Kidney capillary endothelial cell (primary cell): ENCODE data around the gene TBC1D17.

Experiments
- DNase-seq: peaks from one replicate; pipeline ENCODE4 v3.0.0-alpha.2; 2018; ENCODE audit warnings: low spot score

TBC1D17 gene

GRCh38 chr19:49877879-49878743 is 609 bp downstream of the TBC1D17 start:
- DNase-seq, result peak; percentile 93

- no peak for DNase-seq
These were observed 1.2 kb downstream of the TBC1D17 start for GRCh38 chr19:49878744-49879070.

- DNase-seq, result no peak
These were observed 1.9 kb downstream of the TBC1D17 start for GRCh38 chr19:49879243-49879963.

- no peak for DNase-seq
These were observed 2.8 kb downstream of the TBC1D17 start for GRCh38 chr19:49880162-49880869.

- DNase-seq, result no peak
These were observed 3.7 kb downstream of the TBC1D17 start for GRCh38 chr19:49881186-49881585.

GRCh38 chr19:49881672-49882394 is 4.3 kb downstream of the TBC1D17 start:
- DNase-seq, result no peak

GRCh38 chr19:49882643-49883042 is 5.1 kb downstream of the TBC1D17 start:
- no peak for DNase-seq

GRCh38 chr19:49883094-49883493 is 5.6 kb downstream of the TBC1D17 start:
- no peak for DNase-seq

GRCh38 chr19:49884109-49884508 is 6.6 kb downstream of the TBC1D17 start:
- no peak for DNase-seq

- DNase-seq, result no peak
These were observed 7.3 kb downstream of the TBC1D17 start for GRCh38 chr19:49884760-49885159.

- DNase-seq, result no peak
These were observed 9.6 kb downstream of the TBC1D17 start for GRCh38 chr19:49887037-49887664.

- no peak for DNase-seq
These were observed 10.4 kb downstream of the TBC1D17 start for GRCh38 chr19:49887665-49888509.

GRCh38 chr19:49888510-49888824 is 11.0 kb downstream of the TBC1D17 start:
- DNase-seq, result no peak

- no peak for DNase-seq
These were observed 11.7 kb downstream of the TBC1D17 start for GRCh38 chr19:49889038-49889686.

GRCh38 chr19:49889687-49890348 is 12.3 kb downstream of the TBC1D17 start:
- peak; percentile 57 for DNase-seq

GRCh38 chr19:49890349-49891311 is 13.1 kb downstream of the TBC1D17 start:
- DNase-seq, result no peak

- DNase-seq, result no peak
These were observed 13.9 kb downstream of the TBC1D17 start for GRCh38 chr19:49891393-49891792.

- DNase-seq, result no peak
These were observed 15.2 kb downstream of the TBC1D17 start for GRCh38 chr19:49892716-49893115.
